ENCODE results near the gene RNPEPL1. TPM values are rescaled to one million over a fixed set of nuclear protein-coding genes. Genes with fewer than 3 reads are reported as not detected.

Gene RNPEPL1
- total and polyA plus RNA-seq, 10 of the 15 experiments (the other 5 are each of a cell fraction or from before 2014, with no cell fraction given) = 0.24 to 49.5 (median 6.8) TPM

- BruUV-seq (replicated peaks) = no TSS peak
- peaks cover 19% of the 10 kb centered on the region for H3K4me1 ChIP-seq (ENCODE audit: control insufficient read depth, insufficient read depth, low read length)
- ChIA-PET CTCF (interaction anchor here (1.0 kb wide), 1 partner anchor 115 kb away, joined by 3 read pairs; no protein-coding TSS in a partner anchor), RAD21 (ENCODE audit: unreplicated experiment) (interaction anchor here (1.7 kb wide), 1 partner anchor 115 kb away, joined by 8 read pairs; no protein-coding TSS in a partner anchor), POLR2A (no interaction called here), SMC1A (ENCODE audit: uncharacterized antibody, unreplicated experiment) (no interaction called here)
- H4K20me1 ChIP-seq (ENCODE audit: control insufficient read depth, insufficient read depth) = no peaks in the 10 kb centered on the region
- intact Hi-C loops (cut with micrococcal nuclease; ENCODE audit: unreplicated experiment) (no loop called here), in situ Hi-C loops (cut with MboI) (no loop called here)
- WGBS (ENCODE audit: insufficient coverage, insufficient replicate concordance, low lambda C conversion rate, missing lambda C conversion rate) = 82% methylated on average over 19 of the region's 20 CpGs
- H2AFZ ChIP-seq (ENCODE audit: control insufficient read depth, low read depth, low read length) = no peak overlapping the region
- no peaks in the 10 kb centered on the region for H3K27me3 ChIP-seq (replicated peaks in 1 of 2; ENCODE audit: control insufficient read depth in 2 of 2, insufficient read depth in 2 of 2, low read length in 1 of 2)
- H3K9me3 ChIP-seq (replicated peaks; ENCODE audit: control insufficient read depth, insufficient read depth, low read length) = peaks cover 2% of the 10 kb centered on the region; the same call in 1 of the 3 replicates
- no peak overlapping the region for H3K27ac ChIP-seq (ENCODE audit: control insufficient read depth, insufficient read depth)
- no peaks in the 10 kb centered on the region for H3K36me3 ChIP-seq (ENCODE audit: control insufficient read depth in 2 of 2, insufficient read depth in 2 of 2, low read length in 1 of 2)
- TF ChIP-seq IKZF1 (conservative IDR thresholded peaks at IDR 0.05) (no peak), FOXM1 (IDR thresholded peaks at IDR 0.05; ENCODE audit: low read depth, low read length) (no peak), IKZF2 (IDR thresholded peaks at IDR 0.05) (no peak), ZBTB33 (IDR thresholded peaks at IDR 0.05) (no peak), POLR2AphosphoS2 (IDR thresholded peaks at IDR 0.05; ENCODE audit: low read depth, low read length) (no peak), TCF12 (IDR thresholded peaks at IDR 0.05; ENCODE audit: low read depth, low read length) (no peak), FOS (IDR thresholded peaks at IDR 0.05; ENCODE audit: borderline replicate concordance, extremely low read depth, insufficient read length) (no peak), IRF4 (IDR thresholded peaks at IDR 0.05; ENCODE audit: low read depth, low read length) (no peak), ESRRA (IDR thresholded peaks at IDR 0.05; ENCODE audit: low read length) (no peak), TBL1XR1 (IDR thresholded peaks at IDR 0.05; ENCODE audit: low read depth, low read length) (no peak), NR2C2 (IDR thresholded peaks at IDR 0.05; ENCODE audit: borderline replicate concordance, control insufficient read depth, insufficient read length, low read depth) (no peak), POLR2AphosphoS5 (IDR thresholded peaks at IDR 0.05; ENCODE audit: low read length) (no peak), STAT3 (IDR thresholded peaks at IDR 0.05; ENCODE audit: low read depth, low read length) (no peak), CHD2 (IDR thresholded peaks at IDR 0.05; ENCODE audit: borderline replicate concordance, low read depth, low read length) (no peak), ZNF274 (IDR thresholded peaks at IDR 0.05; ENCODE audit: insufficient read depth, insufficient read length) (no peak), ZBED1 (IDR thresholded peaks at IDR 0.05; ENCODE audit: borderline replicate concordance) (no peak), ZZZ3 (IDR thresholded peaks at IDR 0.05; ENCODE audit: control insufficient read depth, insufficient read length, low read depth) (no peak)
- no peak overlapping the region for H3K9ac ChIP-seq (ENCODE audit: control insufficient read depth, insufficient read depth, low read length)
- no peak for ATAC-seq
- FAIRE-seq = no peak
- H3K79me2 ChIP-seq (ENCODE audit: control insufficient read depth, insufficient read depth, low read length) = no peaks in the 10 kb centered on the region
- no peak overlapping the region for H3K4me2 ChIP-seq (ENCODE audit: control insufficient read depth, insufficient read depth)
- no peak overlapping the region for H3K4me3 ChIP-seq
- no peak for DNase-seq (ENCODE audit: low read depth, low spot score)
Measured at GRCh38 chr2:240628808-240629618, 60.7 kb downstream of the RNPEPL1 start.

Data from GM12878 (cell line).